Dedifferentiated amniotic fluid mesenchymal stem cell (primary cell): ENCODE data around the gene NEGR1.
"Not testable (repeated sequence)": the region's sequence is repeated elsewhere in the genome, so short reads cannot be mapped to it uniquely, and the experiment has no call there.

Experiments used
- DNase-seq: peaks from one replicate; pipeline ENCODE4 v3.0.0-alpha.2; 2016; ENCODE audit errors: extremely low spot score

The NEGR1 gene

GRCh38 chr1:72282271-72283021 is at the start of gene NEGR1:
NEGR1 (minus strand) TSS chr1:72282539.
- DNase-seq = peak; percentile 96

GRCh38 chr1:72326494-72326893 is 44.2 kb upstream of the NEGR1 start:
- no peak for DNase-seq

GRCh38 chr1:72324451-72324850 is 42.1 kb upstream of the NEGR1 start:
- DNase-seq = no peak

- no peak for DNase-seq
These were observed 40.6 kb upstream of the NEGR1 start for GRCh38 chr1:72322910-72323309.

- no peak for DNase-seq
These were observed 14.2 kb upstream of the NEGR1 start for GRCh38 chr1:72296501-72296900.

GRCh38 chr1:72288886-72289285 is 6.5 kb upstream of the NEGR1 start:
- peak; percentile 10 for DNase-seq

GRCh38 chr1:72286401-72286800 is 4.1 kb upstream of the NEGR1 start:
- peak; percentile 11 for DNase-seq

- no peak for DNase-seq
These were observed 2.7 kb upstream of the NEGR1 start for GRCh38 chr1:72285074-72285425.

- peak; percentile 89 for DNase-seq
These were observed 2.2 kb upstream of the NEGR1 start for GRCh38 chr1:72284348-72285073.

GRCh38 chr1:72284084-72284347 is 1.7 kb upstream of the NEGR1 start:
- no peak for DNase-seq

- DNase-seq = peak; percentile 65
These were observed 1.2 kb upstream of the NEGR1 start for GRCh38 chr1:72283307-72284083.

- DNase-seq = no peak
These were observed 625 bp upstream of the NEGR1 start for GRCh38 chr1:72283022-72283306.

GRCh38 chr1:72281637-72282270 is 585 bp downstream of the NEGR1 start:
- peak; percentile 13 for DNase-seq

- DNase-seq = peak; percentile 4
These were observed 1.2 kb downstream of the NEGR1 start for GRCh38 chr1:72281144-72281543.

GRCh38 chr1:72280711-72281110 is 1.6 kb downstream of the NEGR1 start:
- peak; percentile 13 for DNase-seq

GRCh38 chr1:72280131-72280530 is 2.2 kb downstream of the NEGR1 start:
- peak; percentile 13 for DNase-seq

- DNase-seq = peak; percentile 12
These were observed 3.9 kb downstream of the NEGR1 start for GRCh38 chr1:72278461-72278860.

GRCh38 chr1:72271555-72272085 is 10.7 kb downstream of the NEGR1 start:
- no peak for DNase-seq

- no peak for DNase-seq
These were observed 19.6 kb downstream of the NEGR1 start for GRCh38 chr1:72262735-72263134.

- no peak for DNase-seq
These were observed 29.2 kb downstream of the NEGR1 start for GRCh38 chr1:72253132-72253531.

- DNase-seq = no peak
These were observed 40.9 kb downstream of the NEGR1 start for GRCh38 chr1:72241397-72241796.

- not testable (repeated sequence) for DNase-seq
These were observed 46.4 kb downstream of the NEGR1 start for GRCh38 chr1:72235931-72236330.
